Measurements from ENCODE around the gene KCNRG.

DNA sequence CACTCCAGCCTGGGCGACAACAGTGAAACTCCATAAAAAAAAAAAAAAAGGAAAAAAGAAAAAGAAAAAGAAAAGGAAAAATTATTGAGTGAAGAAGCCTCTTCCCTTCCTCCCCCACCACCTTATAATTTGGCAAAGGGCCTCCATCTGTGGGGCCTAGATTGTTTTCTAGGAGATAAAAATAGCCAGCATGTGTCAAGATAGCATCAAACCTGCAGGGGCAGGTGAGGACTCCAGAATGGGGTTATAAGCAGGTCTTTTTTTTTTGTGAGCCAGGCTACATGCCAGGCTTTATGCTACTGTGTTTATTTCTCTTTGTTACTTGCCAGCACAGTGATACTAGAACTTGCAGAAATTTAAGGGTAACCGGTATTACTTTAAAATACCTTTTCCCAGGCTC is 30.1 kb upstream of the KCNRG start:
- TF ChIP-seq EZH2 (IDR thresholded peaks at IDR 0.05; ENCODE audit: low read length, unreplicated experiment): no peak
- TF ChIP-seq, protein P1, sequence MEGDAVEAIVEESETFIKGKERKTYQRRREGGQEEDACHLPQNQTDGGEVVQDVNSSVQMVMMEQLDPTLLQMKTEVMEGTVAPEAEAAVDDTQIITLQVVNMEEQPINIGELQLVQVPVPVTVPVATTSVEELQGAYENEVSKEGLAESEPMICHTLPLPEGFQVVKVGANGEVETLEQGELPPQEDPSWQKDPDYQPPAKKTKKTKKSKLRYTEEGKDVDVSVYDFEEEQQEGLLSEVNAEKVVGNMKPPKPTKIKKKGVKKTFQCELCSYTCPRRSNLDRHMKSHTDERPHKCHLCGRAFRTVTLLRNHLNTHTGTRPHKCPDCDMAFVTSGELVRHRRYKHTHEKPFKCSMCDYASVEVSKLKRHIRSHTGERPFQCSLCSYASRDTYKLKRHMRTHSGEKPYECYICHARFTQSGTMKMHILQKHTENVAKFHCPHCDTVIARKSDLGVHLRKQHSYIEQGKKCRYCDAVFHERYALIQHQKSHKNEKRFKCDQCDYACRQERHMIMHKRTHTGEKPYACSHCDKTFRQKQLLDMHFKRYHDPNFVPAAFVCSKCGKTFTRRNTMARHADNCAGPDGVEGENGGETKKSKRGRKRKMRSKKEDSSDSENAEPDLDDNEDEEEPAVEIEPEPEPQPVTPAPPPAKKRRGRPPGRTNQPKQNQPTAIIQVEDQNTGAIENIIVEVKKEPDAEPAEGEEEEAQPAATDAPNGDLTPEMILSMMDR (conservative IDR thresholded peaks at IDR 0.05; ENCODE audit: low read depth, low read length): no peak

All from PC-3 (cell line).